ENCODE results near the gene NPPC. TPM values are rescaled to one million over a fixed set of nuclear protein-coding genes. Genes with fewer than 3 reads are reported as not detected.

NPPC gene
- polyA plus RNA-seq (2.7 and 21.5 TPM in 2 replicates), polyA minus RNA-seq (3.5 and 3.9 TPM in 2 replicates)

- no peaks in the 10 kb centered on the region for H3K9me3 ChIP-seq (ENCODE audit: low read length)
- no peaks in the 10 kb centered on the region for H3K79me2 ChIP-seq (replicated peaks; ENCODE audit: insufficient read depth, low read length)
- TF ChIP-seq RAD21 (conservative IDR thresholded peaks at IDR 0.05) (peak; percentile 84), CTCF (IDR thresholded peaks at IDR 0.05; ENCODE audit: poor library complexity, severe bottlenecking) (peak; percentile 91), EZH2 (IDR thresholded peaks at IDR 0.05; ENCODE audit: borderline replicate concordance, insufficient read depth, low read length, poor library complexity, severe bottlenecking) (no peak), SMC3 (conservative IDR thresholded peaks at IDR 0.05; ENCODE audit: poor library complexity) (peak; percentile 79), TAF1 (IDR thresholded peaks at IDR 0.05; ENCODE audit: low read depth) (peak; percentile 85), REST (IDR thresholded peaks at IDR 0.05; ENCODE audit: borderline replicate concordance) (no peak), EP300 (conservative IDR thresholded peaks at IDR 0.05; ENCODE audit: poor library complexity, severe bottlenecking) (peak; percentile 32), MXI1 (conservative IDR thresholded peaks at IDR 0.05; ENCODE audit: poor library complexity, severe bottlenecking) (peak; percentile 82), POLR2AphosphoS5 (IDR thresholded peaks at IDR 0.05) (peak; percentile 98)
- no peaks in the 10 kb centered on the region for H3K9me2 ChIP-seq (ENCODE audit: insufficient read depth, low read length)
- H3F3A ChIP-seq (ENCODE audit: insufficient read depth, low read length, poor library complexity, severe bottlenecking) = no peaks in the 10 kb centered on the region
- peak within 1 kb of the TSS; percentile 93 for H3K4me2 ChIP-seq (ENCODE audit: low read length)
- peak within 1 kb of the TSS; percentile 82 for H3K4me3 ChIP-seq (ENCODE audit: low read length)
- no peaks in the 10 kb centered on the region for H4K20me1 ChIP-seq (ENCODE audit: insufficient read depth)
- no peaks in the 10 kb centered on the region for H3K36me3 ChIP-seq (ENCODE audit: insufficient read depth, low read length)
- H2AFZ ChIP-seq (ENCODE audit: low read depth, low read length) = peak within 1 kb of the TSS; percentile 75
- peak within 1 kb of the TSS; percentile 76 for H3K9ac ChIP-seq (ENCODE audit: low read length)
- H3K27me3 ChIP-seq (ENCODE audit: insufficient read depth, low read depth, low read length) = peaks cover 45% of the 10 kb centered on the region
- H3K27ac ChIP-seq (ENCODE audit: low read length) = peak within 1 kb of the TSS; percentile 30
Measured at GRCh38 chr2:231926180-231926741, at the start of gene NPPC. Gene NPPC (minus strand): TSS chr2:231926396. CDS start chr2:231926249, 147 bp downstream.

- Histone ChIP-seq H3K36me3 (ENCODE audit: insufficient read depth, low read length) (peaks cover 3% of the 10 kb centered on the region), H3K4me2 (ENCODE audit: low read length) (no peak overlapping the region), H3K9ac (ENCODE audit: low read length) (no peak overlapping the region), H3K79me2 (replicated peaks; ENCODE audit: insufficient read depth, low read length) (no peaks in the 10 kb centered on the region), H3K27ac (ENCODE audit: low read length) (no peak overlapping the region), H3F3A (ENCODE audit: insufficient read depth, low read length, poor library complexity, severe bottlenecking) (no peaks in the 10 kb centered on the region), H3K27me3 (ENCODE audit: insufficient read depth, low read depth, low read length) (no peaks in the 10 kb centered on the region), H3K9me2 (ENCODE audit: insufficient read depth, low read length) (no peaks in the 10 kb centered on the region), H3K4me3 (ENCODE audit: low read length) (no peak overlapping the region), H3K9me3 (ENCODE audit: low read length) (no peaks in the 10 kb centered on the region), H4K20me1 (ENCODE audit: insufficient read depth) (no peaks in the 10 kb centered on the region), H2AFZ (ENCODE audit: low read depth, low read length) (no peak overlapping the region)
- TF ChIP-seq SMC3 (conservative IDR thresholded peaks at IDR 0.05; ENCODE audit: poor library complexity) = no peak
Measured at GRCh38 chr2:231975001-231975400, 48.8 kb upstream of the NPPC start.
